ENCODE results near the gene TMEM115.

Gene TMEM115

DNA sequence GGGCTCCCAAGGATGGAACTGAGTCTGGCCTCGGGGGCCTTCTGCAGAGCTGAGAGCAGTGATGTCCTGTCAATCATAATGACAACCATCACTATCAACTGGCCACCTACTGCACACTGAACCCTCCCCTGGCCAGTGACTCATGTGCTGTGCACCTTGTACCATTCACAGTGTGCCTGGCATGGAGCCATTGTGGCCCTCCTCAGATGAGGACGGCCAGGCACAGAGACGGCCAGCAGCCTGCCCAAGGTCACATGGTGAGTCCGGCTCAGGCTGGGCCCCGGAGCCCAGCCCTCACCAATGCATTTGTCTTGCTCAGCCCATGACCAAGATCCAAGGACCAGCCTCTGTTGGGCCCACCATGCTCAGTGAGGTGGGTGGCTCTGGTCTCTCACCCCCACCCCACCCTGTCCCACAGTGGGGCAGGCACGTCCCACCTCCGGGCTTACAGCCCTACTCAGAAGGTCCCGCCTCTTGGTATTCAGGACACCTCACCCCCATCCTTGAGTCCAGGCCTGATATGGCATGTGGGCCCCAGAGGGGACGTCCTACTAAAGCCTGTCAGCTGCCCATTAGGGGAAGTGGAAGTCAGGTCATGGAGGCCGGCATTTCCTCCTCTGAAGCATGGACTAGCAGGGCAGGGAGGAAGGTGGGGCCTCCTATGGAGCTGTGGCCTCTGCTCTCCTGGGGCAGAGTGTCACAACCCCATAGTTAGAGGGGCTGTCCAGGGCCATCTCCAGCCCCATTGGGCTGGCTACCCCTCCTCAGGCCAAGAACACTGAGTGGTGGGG lies 35.9 kb upstream of the TMEM115 start:
- TF ChIP-seq ZFX (IDR thresholded peaks at IDR 0.05; ENCODE audit: borderline replicate concordance) = no peak
- TF ChIP-seq, protein P1, sequence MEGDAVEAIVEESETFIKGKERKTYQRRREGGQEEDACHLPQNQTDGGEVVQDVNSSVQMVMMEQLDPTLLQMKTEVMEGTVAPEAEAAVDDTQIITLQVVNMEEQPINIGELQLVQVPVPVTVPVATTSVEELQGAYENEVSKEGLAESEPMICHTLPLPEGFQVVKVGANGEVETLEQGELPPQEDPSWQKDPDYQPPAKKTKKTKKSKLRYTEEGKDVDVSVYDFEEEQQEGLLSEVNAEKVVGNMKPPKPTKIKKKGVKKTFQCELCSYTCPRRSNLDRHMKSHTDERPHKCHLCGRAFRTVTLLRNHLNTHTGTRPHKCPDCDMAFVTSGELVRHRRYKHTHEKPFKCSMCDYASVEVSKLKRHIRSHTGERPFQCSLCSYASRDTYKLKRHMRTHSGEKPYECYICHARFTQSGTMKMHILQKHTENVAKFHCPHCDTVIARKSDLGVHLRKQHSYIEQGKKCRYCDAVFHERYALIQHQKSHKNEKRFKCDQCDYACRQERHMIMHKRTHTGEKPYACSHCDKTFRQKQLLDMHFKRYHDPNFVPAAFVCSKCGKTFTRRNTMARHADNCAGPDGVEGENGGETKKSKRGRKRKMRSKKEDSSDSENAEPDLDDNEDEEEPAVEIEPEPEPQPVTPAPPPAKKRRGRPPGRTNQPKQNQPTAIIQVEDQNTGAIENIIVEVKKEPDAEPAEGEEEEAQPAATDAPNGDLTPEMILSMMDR (IDR thresholded peaks at IDR 0.05) = no peak
- H3K27ac ChIP-seq = no peak overlapping the region

DNA sequence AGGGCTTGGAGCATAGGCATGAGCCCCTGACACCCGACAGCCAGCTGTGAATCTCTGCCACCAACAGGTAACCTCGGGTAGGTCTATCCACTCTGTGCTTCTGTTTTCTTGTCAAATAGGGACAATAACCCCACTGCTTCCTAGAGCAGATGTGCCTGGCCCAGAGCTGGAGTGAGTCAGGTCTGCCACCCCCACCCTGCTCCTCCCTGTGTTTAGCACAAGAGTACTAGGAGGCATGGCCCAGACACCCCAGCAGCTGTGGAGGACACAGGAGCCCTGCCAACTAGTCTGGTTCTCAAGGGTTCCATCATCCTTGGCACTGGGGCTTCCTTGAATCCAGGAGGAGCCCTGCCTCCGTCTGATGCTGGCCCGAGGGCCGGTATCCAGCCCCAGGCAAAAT lies 33.7 kb upstream of the TMEM115 start:
- TF ChIP-seq, protein P1 (IDR thresholded peaks at IDR 0.05) = no peak
- no peak for TF ChIP-seq ZFX (IDR thresholded peaks at IDR 0.05; ENCODE audit: borderline replicate concordance)
- no peak overlapping the region for H3K27ac ChIP-seq

DNA sequence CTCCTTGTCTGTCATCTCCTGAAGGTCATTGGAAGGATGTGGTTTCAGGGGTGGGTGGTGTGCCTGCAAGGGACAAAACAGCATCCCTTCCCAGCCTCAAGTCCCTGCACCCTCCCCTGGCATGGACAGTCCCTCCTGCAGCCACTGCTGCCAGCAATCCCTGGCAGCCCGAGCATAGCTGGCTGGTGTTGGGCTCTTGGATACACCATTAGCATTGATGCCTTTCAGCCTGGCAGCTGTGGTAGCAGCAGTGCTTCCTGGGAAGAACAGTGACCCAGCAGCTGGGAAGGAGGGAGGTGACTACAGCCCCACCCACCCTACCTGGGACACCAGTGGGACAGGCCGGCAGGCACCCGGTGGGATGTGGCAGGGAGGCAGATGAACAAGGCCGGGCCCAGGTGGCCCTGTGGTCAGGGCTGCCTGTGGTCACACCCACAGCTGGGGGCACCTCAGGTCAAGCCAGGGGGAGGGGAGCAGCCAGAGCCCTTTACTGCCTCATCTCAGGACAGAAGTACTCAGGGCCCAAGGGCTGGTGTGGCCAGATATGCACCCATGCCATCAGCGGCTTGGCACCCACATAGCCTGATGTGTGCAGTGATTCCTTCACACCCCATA lies 32.9 kb upstream of the TMEM115 start:
- H3K27ac ChIP-seq = no peak overlapping the region
- no peak for TF ChIP-seq ZFX (IDR thresholded peaks at IDR 0.05; ENCODE audit: borderline replicate concordance)
- TF ChIP-seq, protein P1 (IDR thresholded peaks at IDR 0.05) = no peak

DNA sequence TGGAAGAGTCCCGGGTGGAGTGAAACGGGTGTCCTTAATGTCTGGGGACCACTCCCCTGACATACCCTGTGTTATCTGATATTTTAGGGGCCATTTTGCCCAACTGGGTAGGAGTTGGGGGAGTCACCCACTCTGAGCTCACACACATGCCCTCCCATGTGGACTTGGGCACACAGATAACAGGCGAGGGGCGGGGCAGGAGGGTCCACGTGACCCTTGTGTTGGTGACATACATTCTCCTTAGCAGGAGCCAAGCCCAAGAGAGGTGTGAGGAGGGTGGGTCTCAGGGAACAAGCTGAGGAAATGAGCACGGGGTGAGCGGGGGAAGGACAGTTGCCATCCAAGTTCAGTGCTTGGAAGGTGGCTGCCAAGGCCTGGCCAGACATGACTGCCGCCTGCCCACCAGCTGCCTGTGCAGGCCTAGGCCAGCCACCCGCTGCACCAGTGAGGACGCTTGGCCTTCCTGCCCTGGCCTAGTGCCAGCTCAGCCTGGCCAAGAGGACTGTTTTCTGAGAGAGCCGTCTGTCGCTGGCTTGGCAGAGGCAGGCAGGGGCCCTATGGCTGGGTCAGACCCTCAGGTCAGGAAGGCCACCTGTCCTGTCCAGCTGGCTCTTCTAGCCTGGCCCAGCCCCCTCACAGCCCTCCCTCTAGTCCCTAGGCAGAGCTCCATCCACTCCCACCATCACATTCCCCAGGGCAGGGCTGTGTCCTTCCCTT lies 31.3 kb upstream of the TMEM115 start:
- TF ChIP-seq, protein P1 (IDR thresholded peaks at IDR 0.05) = no peak
- TF ChIP-seq ZFX (IDR thresholded peaks at IDR 0.05; ENCODE audit: borderline replicate concordance) = no peak
- no peak overlapping the region for H3K27ac ChIP-seq

DNA sequence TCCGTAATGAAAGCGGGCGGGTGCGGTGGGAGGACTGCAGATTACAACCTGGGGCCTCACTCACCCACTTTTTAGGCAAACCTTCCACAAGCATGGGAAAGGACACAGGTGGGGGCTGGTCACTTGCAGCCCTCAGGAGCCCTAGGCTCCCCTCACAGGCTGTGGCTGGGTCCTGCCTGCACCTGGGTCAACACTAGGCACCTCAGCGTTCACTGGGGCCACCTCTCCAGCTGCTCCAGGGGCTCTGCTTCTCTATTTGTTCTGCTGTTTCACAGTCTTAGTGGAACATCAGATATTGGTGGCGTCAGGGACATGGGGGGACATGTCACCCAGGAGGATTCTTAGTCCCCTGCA lies 30.1 kb upstream of the TMEM115 start:
- no peak for TF ChIP-seq ZFX (IDR thresholded peaks at IDR 0.05; ENCODE audit: borderline replicate concordance)
- TF ChIP-seq, protein P1 (IDR thresholded peaks at IDR 0.05) = no peak
- no peak overlapping the region for H3K27ac ChIP-seq

DNA sequence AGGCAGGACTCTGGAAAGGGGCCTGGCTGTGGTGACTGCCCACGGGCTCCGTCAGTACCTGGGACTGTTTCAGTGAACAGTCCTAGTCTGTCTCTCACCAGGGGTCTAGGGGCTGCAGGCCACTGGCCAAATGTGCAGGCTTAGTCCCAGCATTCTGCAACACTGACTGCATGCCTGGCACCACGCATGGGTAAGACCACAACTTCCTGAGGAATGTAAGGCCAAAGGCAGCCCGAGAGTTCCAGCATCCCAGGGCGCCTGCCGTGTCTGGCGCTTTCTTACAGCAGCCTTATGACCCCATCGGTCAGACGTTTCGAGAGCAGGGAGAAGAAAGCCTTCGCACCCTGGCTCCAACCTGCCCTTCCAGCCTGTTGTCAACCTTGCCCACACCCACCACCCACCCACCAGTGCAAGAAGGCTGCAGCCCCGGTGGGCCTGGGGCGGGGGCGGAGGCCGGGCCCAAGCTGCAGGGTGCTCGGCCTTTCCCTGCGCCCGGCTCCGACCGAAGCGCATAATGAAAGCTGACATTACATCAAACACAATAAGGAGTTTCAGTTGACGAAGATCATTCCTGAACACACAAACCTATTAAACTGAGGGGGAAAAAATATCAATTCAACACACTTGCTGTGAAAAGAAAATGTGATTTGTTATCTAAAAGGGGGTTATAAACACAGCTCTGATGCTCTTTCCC lies 29.5 kb upstream of the TMEM115 start:
- TF ChIP-seq, protein P1 (IDR thresholded peaks at IDR 0.05) = 0 out of 2 replicates have a peak, but pooled peaks have one; percentile 5
- TF ChIP-seq ZFX (IDR thresholded peaks at IDR 0.05; ENCODE audit: borderline replicate concordance) = no peak
- no peak overlapping the region for H3K27ac ChIP-seq

All from 22Rv1 (cell line).